GM10248 (cell line): ENCODE measurements around the gene DFFB.
A peak's percentile ranks its signal among the peaks of the same experiment; 100 is the strongest.

Experiments used
- CTCF ChIA-PET: fragments of 300-600 bp; sonication (Branson Sonifier 250); formaldehyde crosslinking; extraction: SDS; loops from one replicate; lab custom pipeline; 2021; ENCODE audit warnings: antibody characterized with exemption; lab: Yijun Ruan, JAX
- POLR2A ChIA-PET: fragments of 350-650 bp; sonication (Branson Sonifier 250); formaldehyde crosslinking; extraction: SDS; loops from one replicate; lab custom pipeline; 2020; ENCODE audit warnings: antibody characterized with exemption; lab: Yijun Ruan, JAX
- DNase-seq: peaks from one replicate; pipeline ENCODE4 v3.0.0; 2012; ENCODE audit errors: extremely low spot score
- CTCF ChIP-seq: IDR thresholded peaks from 2 replicates; pipeline ENCODE4 v1.5.1; 2012; ENCODE audit warnings: mild to moderate bottlenecking, low read depth; ENCODE audit errors: extremely low read depth, missing control alignments, control extremely low read depth

DFFB gene

GRCh38 chr1:3900969-3901529 lies 43.8 kb downstream of the DFFB start:
- CTCF ChIA-PET = interaction anchor here (3.1 kb wide), 1 partner anchor 43 kb away, joined by 13 read pairs; the partner anchor contains the start of genes CEP104 and DFFB
- no peak for TF ChIP-seq CTCF
- peak; percentile 98 for DNase-seq
- POLR2A ChIA-PET = no interaction called here

GRCh38 chr1:3902111-3902511 lies 44.8 kb downstream of the DFFB start:
- POLR2A ChIA-PET = no interaction called here
- CTCF ChIA-PET = no interaction called here

DNA sequence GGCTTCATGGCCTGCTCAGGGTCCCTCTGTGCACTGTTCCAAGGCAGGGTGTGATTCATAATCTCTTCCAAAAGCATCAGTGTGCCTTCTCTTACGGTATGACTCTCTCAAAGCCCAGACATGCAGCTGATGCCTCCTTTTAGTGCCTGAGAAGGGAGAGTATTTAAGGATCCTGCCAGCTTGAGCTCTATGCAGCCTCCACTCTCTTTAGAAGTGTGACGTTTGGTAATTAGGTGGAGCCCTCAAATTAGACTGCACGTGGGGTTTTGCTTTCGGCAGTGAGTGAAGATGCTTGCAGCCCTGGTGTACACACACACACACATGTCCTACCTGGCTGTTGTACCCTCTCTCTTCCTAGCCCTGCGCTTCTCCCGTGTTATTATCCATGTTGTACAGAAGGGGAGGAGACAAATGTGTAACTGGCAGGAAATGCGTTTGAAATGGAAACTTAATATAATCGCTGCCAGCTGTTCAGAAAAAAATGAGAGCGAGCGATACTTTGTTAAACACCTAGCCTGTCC lies 45.4 kb downstream of the DFFB start:
- POLR2A ChIA-PET = no interaction called here

More at GRCh38 chr1:3902111-3902511, 44.8 kb downstream of the DFFB start:
- DNase-seq = no peak
- TF ChIP-seq CTCF = no peak

GRCh38 chr1:3903141-3904005 lies 46.1 kb downstream of the DFFB start:
- DNase-seq = no peak
- POLR2A ChIA-PET = no interaction called here
- TF ChIP-seq CTCF = no peak
- CTCF ChIA-PET = interaction anchor here (1.4 to 1.6 kb wide), 2 partner anchors 46 to 48 kb away, joined by 3 to 4 read pairs; partner anchors contain the start of gene DFFB

More for the DNA sequence above, 45.4 kb downstream of the DFFB start:
- no peak for DNase-seq
- CTCF ChIA-PET = interaction anchor here (1.4 to 1.6 kb wide), 2 partner anchors 45 to 47 kb away, joined by 3 to 4 read pairs; partner anchors contain the start of gene DFFB
- no peak for TF ChIP-seq CTCF

- POLR2A ChIA-PET = no interaction called here
Observed at GRCh38 chr1:3904006-3904842, 46.9 kb downstream of the DFFB start.

More at GRCh38 chr1:3904006-3904842, 46.9 kb downstream of the DFFB start:
- no peak for TF ChIP-seq CTCF
- DNase-seq = no peak
- CTCF ChIA-PET = interaction anchor here (1.4 to 1.6 kb wide), 2 partner anchors 47 to 49 kb away, joined by 3 to 4 read pairs; partner anchors contain the start of gene DFFB
